Fibroblast of pulmonary artery (primary cell): ENCODE measurements around the gene PIGN.

Source experiments
- DNase-seq: peaks from one replicate; pipeline ENCODE4 v3.0.0-alpha.2; 2010; ENCODE audit warnings: low read depth
- H3K4me3 ChIP-seq: replicated peaks from 2 replicates; pipeline ENCODE4 v1.5.1; 2011; ENCODE audit warnings: low read depth, mild to moderate bottlenecking, control low read depth, low read length, moderate library complexity
- CTCF ChIP-seq: IDR thresholded peaks from 2 replicates; pipeline ENCODE4 v1.5.1; 2011; ENCODE audit warnings: mild to moderate bottlenecking, control low read depth, low read length, inconsistent platforms; ENCODE audit errors: missing control alignments

Gene PIGN

GRCh38 chr18:61992285-61992684, 194.6 kb downstream of the PIGN start:
- TF ChIP-seq CTCF: no peak
- H3K4me3 ChIP-seq: no peak overlapping the region
- peak; percentile 90 for DNase-seq

- DNase-seq: no peak
- no peak for TF ChIP-seq CTCF
- H3K4me3 ChIP-seq: no peak overlapping the region
Measured at GRCh38 chr18:61991836-61992235, 195.0 kb downstream of the PIGN start.

- H3K4me3 ChIP-seq: no peak overlapping the region
- peak; percentile 67 for DNase-seq
- no peak for TF ChIP-seq CTCF
Measured at GRCh38 chr18:61991201-61991600, 195.7 kb downstream of the PIGN start.
